GM18520 (cell line): ENCODE measurements around the gene DEXI.
"Not testable (repeated sequence)": the region's sequence is repeated elsewhere in the genome, so short reads cannot be mapped to it uniquely, and the experiment has no call there.

Experiments
- ATAC-seq: cut with Tn5 transposase; IDR thresholded peaks from one replicate; pipeline ENCODE4 v1.9.1; 2021; ENCODE audit not compliant: unreplicated experiment

The DEXI gene

GRCh38 chr16:10941935-10942351, 325 bp downstream of the DEXI start:
- not testable (repeated sequence) for ATAC-seq

- ATAC-seq = no peak
Observed at GRCh38 chr16:10941127-10941933, 938 bp downstream of the DEXI start.

- no peak for ATAC-seq
Observed at GRCh38 chr16:10940501-10941079, 1.7 kb downstream of the DEXI start.

GRCh38 chr16:10939649-10940234, 2.5 kb downstream of the DEXI start:
- no peak for ATAC-seq

- ATAC-seq = no peak
Observed at GRCh38 chr16:10938796-10939648, 3.2 kb downstream of the DEXI start.

- ATAC-seq = no peak
Observed at GRCh38 chr16:10938321-10938720, 3.9 kb downstream of the DEXI start.

- ATAC-seq = no peak
Observed at GRCh38 chr16:10937068-10937859, 5.0 kb downstream of the DEXI start.

- ATAC-seq = no peak
Observed at GRCh38 chr16:10936272-10936984, 5.8 kb downstream of the DEXI start.

GRCh38 chr16:10935226-10935915, 6.9 kb downstream of the DEXI start:
- ATAC-seq = no peak

GRCh38 chr16:10934325-10935107, 7.8 kb downstream of the DEXI start:
- no peak for ATAC-seq

- no peak for ATAC-seq
Observed at GRCh38 chr16:10933865-10934264, 8.4 kb downstream of the DEXI start.

- no peak for ATAC-seq
Observed at GRCh38 chr16:10932959-10933710, 9.1 kb downstream of the DEXI start.

GRCh38 chr16:10931977-10932632, 10.2 kb downstream of the DEXI start:
- ATAC-seq = no peak

GRCh38 chr16:10931134-10931533, 11.1 kb downstream of the DEXI start:
- no peak for ATAC-seq

- ATAC-seq = no peak
Observed at GRCh38 chr16:10930755-10931093, 11.5 kb downstream of the DEXI start.

GRCh38 chr16:10929853-10930754, 12.2 kb downstream of the DEXI start:
- no peak for ATAC-seq
